HCT116 (cell line): ENCODE results near the gene KLF6. TPM values are rescaled to one million over a fixed set of nuclear protein-coding genes. Genes with fewer than 3 reads are reported as not detected.

Experiments
- ATAC-seq: fragments of 200-7000 bp; cut with Tn5 transposase; 2 replicates; pipeline ENCODE4 v1.9.1; 2020; ENCODE audit warnings: mild to moderate bottlenecking, moderate library complexity
- BruUV-seq: library from RNA; stranded (reverse); fragments of 400-500 nt; replicated peaks from 2 replicates; lab custom pipeline; 2021; lab: Mats Ljungman, UMichigan
- CTCF ChIA-PET: fragments of 300-600 bp; sonication (Branson Sonifier 250); formaldehyde crosslinking; loops from one replicate; lab custom pipeline; 2021; ENCODE audit warnings: antibody characterized with exemption; lab: Charles Lee
- POLR2A ChIA-PET: fragments of 300-600, 350-600 bp; sonication (Branson Sonifier 250); formaldehyde crosslinking; loops from one replicate; lab custom pipeline; 2021; ENCODE audit warnings: antibody characterized with exemption; lab: Charles Lee
- RAD21 ChIA-PET, 2 experiments: fragments of 300-600 bp; sonication (Branson Sonifier 250); formaldehyde crosslinking; loops; one replicate each; lab custom pipeline; 2023; ENCODE audit warnings: low total read pairs in 2 of 2; ENCODE audit not compliant: uncharacterized antibody in 2 of 2, unreplicated experiment in 2 of 2, low non-redundant PET in 1 of 2; lab: Charles Lee
- DNase-seq: peaks from one replicate; pipeline ENCODE4 v3.0.0-alpha.2; 2010; ENCODE audit warnings: low read depth, low spot score
- H2AFZ ChIP-seq: fragments of 200-600 bp; shearing (Covaris generic), sonication (generic); 2 replicates; pipeline ENCODE4 v1.6.1; 2017; ENCODE audit warnings: low read depth, mixed run types, mixed read lengths, antibody characterized with exemption, low read length; ENCODE audit not compliant: poor library complexity, severe bottlenecking
- H3K27ac ChIP-seq: 2 replicates; pipeline ENCODE4 v1.5.1; 2012; ENCODE audit warnings: low read depth, low read length
- H3K27me3 ChIP-seq: fragments of 200-600 bp; sonication (generic); 2 replicates; pipeline ENCODE4 v1.6.1; 2016; ENCODE audit warnings: mixed run types, low read length, mixed read lengths; ENCODE audit not compliant: insufficient read depth
- H3K36me3 ChIP-seq, 2 experiments: fragments of 200-500 bp in 1 of 2; fragments of 200-600 bp in 1 of 2; sonication (Bioruptor generic) in 1 of 2; sonication (generic) in 1 of 2; 2 replicates each; pipeline versions ENCODE4 v1.5.1 to v1.6.1; 2014 to 2016; ENCODE audit warnings: low read length in 2 of 2, inconsistent platforms in 1 of 2, mixed read lengths in 1 of 2, mixed run types in 1 of 2; ENCODE audit not compliant: insufficient read depth in 2 of 2, control insufficient read depth in 1 of 2
- H3K4me1 ChIP-seq, 2 experiments: fragments of 200-600 bp in 1 of 2; sonication (generic) in 1 of 2; 2 replicates each; pipeline versions ENCODE4 v1.5.1 to v1.6.1; 2012 to 2017; ENCODE audit warnings: low read length in 2 of 2, inconsistent platforms in 1 of 2, mild to moderate bottlenecking in 1 of 2, mixed read lengths in 1 of 2, mixed run types in 1 of 2, moderate library complexity in 1 of 2; ENCODE audit not compliant: insufficient read depth in 2 of 2, control insufficient read depth in 1 of 2
- H3K4me2 ChIP-seq: fragments of 200-600 bp; sonication (generic); 2 replicates; pipeline ENCODE4 v1.6.1; 2017; ENCODE audit warnings: mixed run types, low read length, mixed read lengths
- H3K4me3 ChIP-seq, 2 experiments: fragments of 200-600 bp in 1 of 2; sonication (generic) in 1 of 2; replicated peaks in 1 of 2; 2 replicates each; pipeline ENCODE4 v1.5.1; 2011 to 2016; ENCODE audit warnings: low read length in 2 of 2, control low read depth in 1 of 2, low read depth in 1 of 2, mild to moderate bottlenecking in 1 of 2, mixed read lengths in 1 of 2, mixed run types in 1 of 2
- H3K79me2 ChIP-seq: fragments of 200-600 bp; sonication (generic); 2 replicates; pipeline ENCODE4 v1.6.1; 2017; ENCODE audit warnings: mild to moderate bottlenecking, mixed run types, low read length, moderate library complexity, mixed read lengths; ENCODE audit not compliant: insufficient read depth
- H3K9ac ChIP-seq: fragments of 200-600 bp; sonication (generic); 2 replicates; pipeline ENCODE4 v1.6.1; 2016; ENCODE audit warnings: low read length, mixed read lengths
- H3K9me2 ChIP-seq: fragments of 200-600 bp; sonication (generic), shearing (Covaris generic); 2 replicates; pipeline ENCODE4 v1.6.1; 2017; ENCODE audit warnings: mixed run types, mild to moderate bottlenecking, moderate library complexity; ENCODE audit not compliant: insufficient read depth
- H3K9me3 ChIP-seq, 2 experiments: fragments of 200-500 bp in 1 of 2; fragments of 200-600 bp in 1 of 2; sonication (Bioruptor generic) in 1 of 2; sonication (generic) in 1 of 2; 2 replicates each; pipeline ENCODE4 v1.6.1; 2014 to 2017; ENCODE audit warnings: low read length in 2 of 2, mixed read lengths in 2 of 2, inconsistent platforms in 1 of 2, low read depth in 1 of 2, mild to moderate bottlenecking in 1 of 2, mixed run types in 1 of 2, moderate library complexity in 1 of 2; ENCODE audit not compliant: control insufficient read depth in 1 of 2, insufficient read depth in 1 of 2
- H4K20me1 ChIP-seq: fragments of 200-600 bp; sonication (generic), shearing (Covaris generic); 2 replicates; pipeline ENCODE4 v1.6.1; 2017; ENCODE audit warnings: mixed run types, mild to moderate bottlenecking, moderate library complexity; ENCODE audit not compliant: insufficient read depth
- CBX3 ChIP-seq: IDR thresholded peaks from 2 replicates; pipeline ENCODE4 v1.6.1; 2012; ENCODE audit warnings: low read depth
- CEBPB ChIP-seq: IDR thresholded peaks from 2 replicates; pipeline ENCODE4 v1.6.1; 2012; ENCODE audit warnings: low read depth
- ELF1 ChIP-seq: IDR thresholded peaks from 2 replicates; pipeline ENCODE4 v1.6.1; 2012; ENCODE audit warnings: low read depth, borderline replicate concordance
- EZH2 ChIP-seq: fragments of 200-600 bp; sonication (generic); IDR thresholded peaks from 2 replicates; pipeline ENCODE4 v1.6.1; 2017; ENCODE audit warnings: antibody characterized with exemption, mixed run types
- EZH2phosphoT487 ChIP-seq: fragments of 200-600 bp; IDR thresholded peaks from 2 replicates; pipeline ENCODE4 v1.6.1; 2018; ENCODE audit warnings: antibody characterized with exemption, borderline replicate concordance
- FOSL1 ChIP-seq: IDR thresholded peaks from 2 replicates; pipeline ENCODE4 v1.6.1; 2012; ENCODE audit warnings: low read depth
- JUND ChIP-seq: IDR thresholded peaks from 2 replicates; pipeline ENCODE4 v1.6.1; 2012
- POLR2AphosphoS5 ChIP-seq: IDR thresholded peaks from 2 replicates; pipeline ENCODE4 v1.6.1; 2011; ENCODE audit warnings: mild to moderate bottlenecking, low read depth, low read length, moderate library complexity
- RAD21 ChIP-seq: IDR thresholded peaks from 2 replicates; pipeline ENCODE4 v1.6.1; 2012; ENCODE audit warnings: low read depth, mild to moderate bottlenecking
- SRF ChIP-seq: IDR thresholded peaks from 2 replicates; pipeline ENCODE4 v1.6.1; 2012; ENCODE audit warnings: low read depth
- TCF7L2 ChIP-seq: IDR thresholded peaks from 2 replicates; pipeline ENCODE4 v1.7.0; 2011; ENCODE audit warnings: borderline replicate concordance, inconsistent platforms; ENCODE audit not compliant: insufficient read depth, insufficient read length; ENCODE audit errors: extremely low read depth
- ZNF274 ChIP-seq: fragments of 200-500 bp; sonication (Bioruptor generic); IDR thresholded peaks from 2 replicates; pipeline ENCODE4 v1.6.1; 2014; ENCODE audit warnings: mild to moderate bottlenecking, low read depth, low read length, inconsistent platforms
- intact Hi-C: fragments of 100-400 bp; cut with micrococcal nuclease; formaldehyde crosslinking; loops from 2 replicates; pipeline ENCODE4 v1.10.0; 2022
- total RNA-seq: library from RNA; stranded (reverse); gene quantifications from one replicate; pipeline ENCODE4 v1.2.1, GENCODE V29; 2021; ENCODE audit not compliant: unreplicated experiment
- TF ChIP-seq, protein P1 (sequence below): IDR thresholded peaks from 2 replicates; pipeline ENCODE4 v1.6.1; 2012
- TF ChIP-seq, protein P2 (sequence below): IDR thresholded peaks from 2 replicates; pipeline ENCODE4 v1.6.1; 2012
- TF ChIP-seq, protein P3 (sequence below), 3 experiments: fragments of 200-600 bp in 1 of 3; sonication (generic) in 1 of 3; IDR thresholded peaks in 2 of 3; conservative IDR thresholded peaks in 1 of 3; 2 replicates each; pipeline ENCODE4 v1.5.1; 2012 to 2017; ENCODE audit warnings: low read depth in 2 of 3, low read length in 2 of 3, antibody characterized with exemption in 1 of 3, borderline replicate concordance in 1 of 3, control low read depth in 1 of 3, mild to moderate bottlenecking in 1 of 3, mixed read lengths in 1 of 3, mixed run types in 1 of 3, moderate library complexity in 1 of 3; ENCODE audit not compliant: insufficient read depth in 1 of 3
- TF ChIP-seq, protein P4 (sequence below): IDR thresholded peaks from 2 replicates; pipeline ENCODE4 v1.6.1; 2011; ENCODE audit warnings: mild to moderate bottlenecking, low read length, moderate library complexity; ENCODE audit not compliant: insufficient replicate concordance; ENCODE audit errors: extremely low read depth

KLF6 gene
- total RNA-seq, 1 experiment from 2014 or later = 82.2 TPM

DNA sequence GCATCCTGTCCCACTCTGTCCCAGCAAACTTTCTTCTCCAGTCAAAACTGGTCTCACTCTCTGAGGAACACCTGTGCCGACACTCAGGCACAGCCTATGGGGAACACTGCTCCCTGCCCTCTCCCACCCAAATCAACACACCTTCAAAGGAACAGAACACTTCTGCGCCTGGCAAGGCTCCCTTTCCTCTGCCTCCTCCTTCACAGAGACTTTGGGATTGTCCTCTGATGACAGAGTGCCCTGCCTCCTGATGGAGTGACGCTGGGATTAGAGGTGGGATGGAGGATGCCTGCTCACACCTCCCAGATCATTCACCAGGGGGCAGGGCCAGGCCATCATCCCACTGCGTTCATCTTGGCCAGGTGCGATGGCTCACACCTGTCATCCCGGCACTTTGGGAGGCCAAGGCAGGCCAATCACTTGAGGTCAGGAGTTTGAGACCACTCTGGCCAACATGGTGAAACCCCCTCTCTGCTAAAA, 26.5 kb downstream of the KLF6 start:
- ATAC-seq (no peak), DNase-seq (no peak)
- ChIA-PET POLR2A (no interaction called here), CTCF (no interaction called here), RAD21 (no interaction called here)
- H3K4me1 ChIP-seq = peaks cover 39 to 77% of the 10 kb centered on the region in 2 experiments
- BruUV-seq = no TSS peak
- no peak overlapping the region for H3K4me3 ChIP-seq
- H3K27me3 ChIP-seq = no peaks in the 10 kb centered on the region
- no peak overlapping the region for H3K9ac ChIP-seq
- H3K36me3 ChIP-seq = no peaks in the 10 kb centered on the region
- H3K27ac ChIP-seq = no peak overlapping the region
- no peaks in the 10 kb centered on the region for H3K9me3 ChIP-seq
- H2AFZ ChIP-seq = no peak overlapping the region
- intact Hi-C loops = loop anchor here (10.0 kb wide), 1 partner anchor 294 kb away; no protein-coding TSS in a partner anchor
- no peaks in the 10 kb centered on the region for H3K9me2 ChIP-seq
- H3K79me2 ChIP-seq = no peaks in the 10 kb centered on the region
- no peak for TF ChIP-seq TCF7L2
- no peak for TF ChIP-seq ZNF274
- TF ChIP-seq POLR2AphosphoS5 = no peak
- TF ChIP-seq SRF = no peak
- peak; percentile 32 for TF ChIP-seq RAD21
- TF ChIP-seq JUND = no peak
- TF ChIP-seq CBX3 = no peak
- TF ChIP-seq EZH2 = no peak
- TF ChIP-seq, protein P1, sequence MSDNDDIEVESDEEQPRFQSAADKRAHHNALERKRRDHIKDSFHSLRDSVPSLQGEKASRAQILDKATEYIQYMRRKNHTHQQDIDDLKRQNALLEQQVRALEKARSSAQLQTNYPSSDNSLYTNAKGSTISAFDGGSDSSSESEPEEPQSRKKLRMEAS = no peak
- TF ChIP-seq, protein P2, sequence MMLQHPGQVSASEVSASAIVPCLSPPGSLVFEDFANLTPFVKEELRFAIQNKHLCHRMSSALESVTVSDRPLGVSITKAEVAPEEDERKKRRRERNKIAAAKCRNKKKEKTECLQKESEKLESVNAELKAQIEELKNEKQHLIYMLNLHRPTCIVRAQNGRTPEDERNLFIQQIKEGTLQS = no peak
- TF ChIP-seq ELF1 = no peak
- TF ChIP-seq, protein P3, sequence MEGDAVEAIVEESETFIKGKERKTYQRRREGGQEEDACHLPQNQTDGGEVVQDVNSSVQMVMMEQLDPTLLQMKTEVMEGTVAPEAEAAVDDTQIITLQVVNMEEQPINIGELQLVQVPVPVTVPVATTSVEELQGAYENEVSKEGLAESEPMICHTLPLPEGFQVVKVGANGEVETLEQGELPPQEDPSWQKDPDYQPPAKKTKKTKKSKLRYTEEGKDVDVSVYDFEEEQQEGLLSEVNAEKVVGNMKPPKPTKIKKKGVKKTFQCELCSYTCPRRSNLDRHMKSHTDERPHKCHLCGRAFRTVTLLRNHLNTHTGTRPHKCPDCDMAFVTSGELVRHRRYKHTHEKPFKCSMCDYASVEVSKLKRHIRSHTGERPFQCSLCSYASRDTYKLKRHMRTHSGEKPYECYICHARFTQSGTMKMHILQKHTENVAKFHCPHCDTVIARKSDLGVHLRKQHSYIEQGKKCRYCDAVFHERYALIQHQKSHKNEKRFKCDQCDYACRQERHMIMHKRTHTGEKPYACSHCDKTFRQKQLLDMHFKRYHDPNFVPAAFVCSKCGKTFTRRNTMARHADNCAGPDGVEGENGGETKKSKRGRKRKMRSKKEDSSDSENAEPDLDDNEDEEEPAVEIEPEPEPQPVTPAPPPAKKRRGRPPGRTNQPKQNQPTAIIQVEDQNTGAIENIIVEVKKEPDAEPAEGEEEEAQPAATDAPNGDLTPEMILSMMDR (IDR thresholded peaks at IDR 0.05 in 2 of 3, conservative IDR thresholded peaks at IDR 0.05 in 1 of 3; ENCODE audit: borderline replicate concordance in 1 of 3, insufficient read depth in 1 of 3, low read depth in 2 of 3, low read length in 2 of 3) = peak in 1 of 3 experiments; percentile 17; a peak in 1 of 6 replicates
- no peak for TF ChIP-seq EZH2phosphoT487
- no peak for TF ChIP-seq CEBPB
- TF ChIP-seq, protein P4, sequence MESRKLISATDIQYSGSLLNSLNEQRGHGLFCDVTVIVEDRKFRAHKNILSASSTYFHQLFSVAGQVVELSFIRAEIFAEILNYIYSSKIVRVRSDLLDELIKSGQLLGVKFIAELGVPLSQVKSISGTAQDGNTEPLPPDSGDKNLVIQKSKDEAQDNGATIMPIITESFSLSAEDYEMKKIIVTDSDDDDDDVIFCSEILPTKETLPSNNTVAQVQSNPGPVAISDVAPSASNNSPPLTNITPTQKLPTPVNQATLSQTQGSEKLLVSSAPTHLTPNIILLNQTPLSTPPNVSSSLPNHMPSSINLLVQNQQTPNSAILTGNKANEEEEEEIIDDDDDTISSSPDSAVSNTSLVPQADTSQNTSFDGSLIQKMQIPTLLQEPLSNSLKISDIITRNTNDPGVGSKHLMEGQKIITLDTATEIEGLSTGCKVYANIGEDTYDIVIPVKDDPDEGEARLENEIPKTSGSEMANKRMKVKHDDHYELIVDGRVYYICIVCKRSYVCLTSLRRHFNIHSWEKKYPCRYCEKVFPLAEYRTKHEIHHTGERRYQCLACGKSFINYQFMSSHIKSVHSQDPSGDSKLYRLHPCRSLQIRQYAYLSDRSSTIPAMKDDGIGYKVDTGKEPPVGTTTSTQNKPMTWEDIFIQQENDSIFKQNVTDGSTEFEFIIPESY = no peak
- no peak for TF ChIP-seq FOSL1
- H4K20me1 ChIP-seq = no peaks in the 10 kb centered on the region
- no peak overlapping the region for H3K4me2 ChIP-seq
